HG03097 (cell line): ENCODE measurements around the gene RIOK3.
"Not testable (repeated sequence)": the region's sequence is repeated elsewhere in the genome, so short reads cannot be mapped to it uniquely, and the experiment has no call there.

ENCODE experiments used
- ATAC-seq: cut with Tn5 transposase; IDR thresholded peaks from one replicate; pipeline ENCODE4 v1.9.1; 2021; ENCODE audit not compliant: unreplicated experiment, low FRiP score

Gene RIOK3

GRCh38 chr18:23450022-23450421 lies 3.1 kb upstream of the RIOK3 start:
- ATAC-seq = no peak

GRCh38 chr18:23451011-23451410 lies 2.1 kb upstream of the RIOK3 start:
- ATAC-seq = no peak

GRCh38 chr18:23451491-23451890 lies 1.6 kb upstream of the RIOK3 start:
- ATAC-seq = no peak

GRCh38 chr18:23452347-23452727 lies 750 bp upstream of the RIOK3 start:
- no peak for ATAC-seq

- ATAC-seq = no peak
These were observed 582 bp downstream of the RIOK3 start for GRCh38 chr18:23453680-23454058.

- ATAC-seq = no peak
These were observed 3.7 kb downstream of the RIOK3 start for GRCh38 chr18:23456835-23457234.

- ATAC-seq = no peak
These were observed 5.9 kb downstream of the RIOK3 start for GRCh38 chr18:23458830-23459529.

GRCh38 chr18:23459530-23459921 lies 6.4 kb downstream of the RIOK3 start:
- no peak for ATAC-seq

GRCh38 chr18:23460285-23461273 lies 7.5 kb downstream of the RIOK3 start:
- ATAC-seq = no peak

- ATAC-seq = no peak
These were observed 9.8 kb downstream of the RIOK3 start for GRCh38 chr18:23462876-23463275.

- no peak for ATAC-seq
These were observed 15.8 kb downstream of the RIOK3 start for GRCh38 chr18:23468753-23469459.

- no peak for ATAC-seq
These were observed 17.7 kb downstream of the RIOK3 start for GRCh38 chr18:23470620-23471387.

GRCh38 chr18:23471486-23471885 lies 18.4 kb downstream of the RIOK3 start:
- ATAC-seq = no peak

GRCh38 chr18:23479829-23480505 lies 26.9 kb downstream of the RIOK3 start:
- ATAC-seq = no peak

- ATAC-seq = no peak
These were observed 31.6 kb downstream of the RIOK3 start for GRCh38 chr18:23484561-23485182.

- ATAC-seq = no peak
These were observed 32.3 kb downstream of the RIOK3 start for GRCh38 chr18:23485386-23485785.

- ATAC-seq = peak; percentile 62
These were observed 34.9 kb downstream of the RIOK3 start for GRCh38 chr18:23487738-23488570.

- ATAC-seq = not testable (repeated sequence)
These were observed 36.5 kb downstream of the RIOK3 start for GRCh38 chr18:23489586-23489985.

GRCh38 chr18:23493654-23494053 lies 40.6 kb downstream of the RIOK3 start:
- no peak for ATAC-seq
